ENCODE data around the gene MRPS18A.
"Not testable (repeated sequence)": the region's sequence is repeated elsewhere in the genome, so short reads cannot be mapped to it uniquely, and the experiment has no call there.

DNA sequence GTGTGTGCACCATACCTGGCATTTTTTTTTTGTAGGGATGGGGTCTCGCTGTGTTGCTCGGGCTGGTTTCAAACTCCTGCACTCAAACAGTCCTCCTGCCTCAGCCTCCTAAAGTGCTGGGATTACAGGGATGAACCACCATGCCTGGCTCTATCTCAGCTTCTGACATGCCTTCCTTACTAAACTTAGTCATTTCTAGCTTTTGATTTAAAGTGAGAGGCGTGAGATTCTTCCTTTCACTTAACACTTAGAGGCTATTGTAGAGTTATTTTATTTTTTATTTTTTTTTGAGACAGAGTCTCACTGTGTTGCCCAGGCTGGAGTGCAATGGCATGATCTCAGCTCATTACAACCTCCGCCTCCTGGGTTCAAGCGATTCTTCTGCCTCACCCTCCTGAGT is 24.6 kb downstream of the MRPS18A start:
- TF ChIP-seq, protein P1, sequence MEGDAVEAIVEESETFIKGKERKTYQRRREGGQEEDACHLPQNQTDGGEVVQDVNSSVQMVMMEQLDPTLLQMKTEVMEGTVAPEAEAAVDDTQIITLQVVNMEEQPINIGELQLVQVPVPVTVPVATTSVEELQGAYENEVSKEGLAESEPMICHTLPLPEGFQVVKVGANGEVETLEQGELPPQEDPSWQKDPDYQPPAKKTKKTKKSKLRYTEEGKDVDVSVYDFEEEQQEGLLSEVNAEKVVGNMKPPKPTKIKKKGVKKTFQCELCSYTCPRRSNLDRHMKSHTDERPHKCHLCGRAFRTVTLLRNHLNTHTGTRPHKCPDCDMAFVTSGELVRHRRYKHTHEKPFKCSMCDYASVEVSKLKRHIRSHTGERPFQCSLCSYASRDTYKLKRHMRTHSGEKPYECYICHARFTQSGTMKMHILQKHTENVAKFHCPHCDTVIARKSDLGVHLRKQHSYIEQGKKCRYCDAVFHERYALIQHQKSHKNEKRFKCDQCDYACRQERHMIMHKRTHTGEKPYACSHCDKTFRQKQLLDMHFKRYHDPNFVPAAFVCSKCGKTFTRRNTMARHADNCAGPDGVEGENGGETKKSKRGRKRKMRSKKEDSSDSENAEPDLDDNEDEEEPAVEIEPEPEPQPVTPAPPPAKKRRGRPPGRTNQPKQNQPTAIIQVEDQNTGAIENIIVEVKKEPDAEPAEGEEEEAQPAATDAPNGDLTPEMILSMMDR (conservative IDR thresholded peaks at IDR 0.05): not testable (repeated sequence)
- not testable (repeated sequence) for TF ChIP-seq EZH2 (IDR thresholded peaks at IDR 0.05; ENCODE audit: low read depth)

All from PC-9 (cell line).